ENCODE results near the gene CHMP6. TPM values are rescaled to one million over a fixed set of nuclear protein-coding genes. Genes with fewer than 3 reads are reported as not detected.
A peak's percentile ranks its signal among the peaks of the same experiment; 100 is the strongest.

CHMP6 gene
- total RNA-seq, 1 donor from 2014 or later = 27.6 TPM

GRCh38 chr17:80992948-80993624 is 1.4 kb downstream of the CHMP6 start:
- TF ChIP-seq CTCF (IDR thresholded peaks at IDR 0.05) = no peak
- no peak overlapping the region for H3K27ac Mint-ChIP-seq (ENCODE audit: unreplicated experiment)
- H3K9me3 Mint-ChIP-seq (ENCODE audit: low read depth) = no peaks in the 10 kb centered on the region
- H3K36me3 Mint-ChIP-seq (ENCODE audit: low read depth) = peaks cover 10% of the 10 kb centered on the region
- H3K27me3 Mint-ChIP-seq (ENCODE audit: low read depth) = no peaks in the 10 kb centered on the region
- H3K4me3 Mint-ChIP-seq (ENCODE audit: unreplicated experiment) = peak overlapping the region; percentile 64
- H3K4me1 Mint-ChIP-seq (ENCODE audit: low read depth) = peaks cover 17% of the 10 kb centered on the region
- DNase-seq (ENCODE audit: low spot score) = no peak

- peaks cover 18% of the 10 kb centered on the region for H3K36me3 Mint-ChIP-seq (ENCODE audit: low read depth)
- no peak overlapping the region for H3K4me3 Mint-ChIP-seq (ENCODE audit: unreplicated experiment)
- no peak for TF ChIP-seq CTCF (IDR thresholded peaks at IDR 0.05)
- H3K9me3 Mint-ChIP-seq (ENCODE audit: low read depth) = no peaks in the 10 kb centered on the region
- H3K27me3 Mint-ChIP-seq (ENCODE audit: low read depth) = no peaks in the 10 kb centered on the region
- peaks cover 17% of the 10 kb centered on the region for H3K4me1 Mint-ChIP-seq (ENCODE audit: low read depth)
- no peak for DNase-seq (ENCODE audit: low spot score)
- H3K27ac Mint-ChIP-seq (ENCODE audit: unreplicated experiment) = no peak overlapping the region
These were observed 3.5 kb downstream of the CHMP6 start for GRCh38 chr17:80995131-80995530.

- no peak for DNase-seq (ENCODE audit: low spot score)
- Mint-ChIP-seq H3K36me3 (ENCODE audit: low read depth) (peaks cover 18% of the 10 kb centered on the region), H3K4me3 (ENCODE audit: unreplicated experiment) (no peak overlapping the region), H3K27ac (ENCODE audit: unreplicated experiment) (no peak overlapping the region), H3K4me1 (ENCODE audit: low read depth) (peaks cover 17% of the 10 kb centered on the region), H3K27me3 (ENCODE audit: low read depth) (peaks cover 4% of the 10 kb centered on the region), H3K9me3 (ENCODE audit: low read depth) (no peaks in the 10 kb centered on the region)
- no peak for TF ChIP-seq CTCF (IDR thresholded peaks at IDR 0.05)
These were observed 5.0 kb downstream of the CHMP6 start for GRCh38 chr17:80996422-80997305.

GRCh38 chr17:80997424-80998117 is 5.9 kb downstream of the CHMP6 start:
- Mint-ChIP-seq H3K27me3 (ENCODE audit: low read depth) (peaks cover 11% of the 10 kb centered on the region), H3K4me1 (ENCODE audit: low read depth) (peaks cover 19% of the 10 kb centered on the region), H3K4me3 (ENCODE audit: unreplicated experiment) (no peak overlapping the region), H3K9me3 (ENCODE audit: low read depth) (no peaks in the 10 kb centered on the region), H3K27ac (ENCODE audit: unreplicated experiment) (no peak overlapping the region), H3K36me3 (ENCODE audit: low read depth) (peaks cover 18% of the 10 kb centered on the region)
- TF ChIP-seq CTCF (IDR thresholded peaks at IDR 0.05) = no peak
- DNase-seq (ENCODE audit: low spot score) = no peak

- no peak overlapping the region for H3K4me3 Mint-ChIP-seq (ENCODE audit: unreplicated experiment)
- peaks cover 17% of the 10 kb centered on the region for H3K27me3 Mint-ChIP-seq (ENCODE audit: low read depth)
- DNase-seq (ENCODE audit: low spot score) = no peak
- no peak overlapping the region for H3K27ac Mint-ChIP-seq (ENCODE audit: unreplicated experiment)
- no peak for TF ChIP-seq CTCF (IDR thresholded peaks at IDR 0.05)
- H3K4me1 Mint-ChIP-seq (ENCODE audit: low read depth) = peaks cover 16% of the 10 kb centered on the region
- H3K9me3 Mint-ChIP-seq (ENCODE audit: low read depth) = no peaks in the 10 kb centered on the region
- peaks cover 18% of the 10 kb centered on the region for H3K36me3 Mint-ChIP-seq (ENCODE audit: low read depth)
These were observed 6.6 kb downstream of the CHMP6 start for GRCh38 chr17:80998118-80998747.

Measured in chondrocyte (in vitro differentiated cells).